DND-41 (cell line): ENCODE measurements around the gene BARX1.

Experiments
- ATAC-seq: fragments of 200-7000 bp; cut with Tn5 transposase; 3 replicates; pipeline ENCODE4 v1.9.1; 2021; ENCODE audit warnings: low read depth; ENCODE audit not compliant: insufficient read depth
- DNase-seq: peaks from one replicate; pipeline ENCODE4 v3.0.0-alpha.2; 2020
- H2AFZ ChIP-seq: 2 replicates; pipeline ENCODE4 v1.6.0; 2012; ENCODE audit warnings: low read depth, low read length
- H3K27ac ChIP-seq: 2 replicates; pipeline ENCODE4 v1.5.1; 2012; ENCODE audit warnings: low read length, inconsistent platforms
- H3K27me3 ChIP-seq: fragments of 200-600 bp; sonication (generic); 2 replicates; pipeline ENCODE4 v1.6.0; 2012; ENCODE audit warnings: low read length, mild to moderate bottlenecking, inconsistent platforms; ENCODE audit not compliant: insufficient read depth, poor library complexity
- H3K36me3 ChIP-seq: 2 replicates; pipeline ENCODE4 v1.5.1; 2012; ENCODE audit warnings: low read length, inconsistent platforms; ENCODE audit not compliant: insufficient read depth
- H3K4me1 ChIP-seq: 2 replicates; pipeline ENCODE4 v1.5.1; 2012; ENCODE audit warnings: mild to moderate bottlenecking, low read length; ENCODE audit not compliant: insufficient read depth
- H3K4me2 ChIP-seq: 2 replicates; pipeline ENCODE4 v1.6.0; 2012; ENCODE audit warnings: mild to moderate bottlenecking, moderate library complexity, low read length, inconsistent platforms; ENCODE audit not compliant: insufficient read depth
- H3K4me3 ChIP-seq, 2 experiments: fragments of 200-600 bp in 1 of 2; shearing (Covaris generic) in 1 of 2; 2 replicates each; pipeline ENCODE4 v1.5.1; 2012 to 2016; ENCODE audit warnings: inconsistent platforms in 2 of 2, low read length in 2 of 2, mild to moderate bottlenecking in 2 of 2, low read depth in 1 of 2, moderate library complexity in 1 of 2
- H3K79me2 ChIP-seq: 2 replicates; pipeline ENCODE4 v1.6.0; 2012; ENCODE audit warnings: low read length, inconsistent platforms; ENCODE audit not compliant: insufficient read depth
- H3K9ac ChIP-seq: 2 replicates; pipeline ENCODE4 v1.6.0; 2012; ENCODE audit warnings: low read depth, mild to moderate bottlenecking, inconsistent platforms, low read length, moderate library complexity
- H3K9me3 ChIP-seq: 2 replicates; pipeline ENCODE4 v1.5.1; 2012; ENCODE audit warnings: low read length, moderate library complexity, mild to moderate bottlenecking, inconsistent platforms; ENCODE audit not compliant: insufficient read depth, severe bottlenecking
- H4K20me1 ChIP-seq: 2 replicates; pipeline ENCODE4 v1.6.0; 2012; ENCODE audit warnings: low read length; ENCODE audit not compliant: insufficient read depth
- EZH2 ChIP-seq: IDR thresholded peaks from 3 replicates; pipeline ENCODE4 v1.6.1; 2012; ENCODE audit warnings: borderline replicate concordance, low read depth, mild to moderate bottlenecking, moderate library complexity, low read length, inconsistent platforms; ENCODE audit not compliant: severe bottlenecking
- TF ChIP-seq, protein P1 (sequence below): IDR thresholded peaks from 2 replicates; pipeline ENCODE4 v1.5.1; 2012; ENCODE audit warnings: borderline replicate concordance, low read length, moderate library complexity, mild to moderate bottlenecking; ENCODE audit not compliant: poor library complexity, severe bottlenecking; ENCODE audit errors: extremely low read depth

BARX1 gene

GRCh38 chr9:93904649-93905472, 50.3 kb downstream of the BARX1 start:
- no peak for ATAC-seq
- Histone ChIP-seq H3K9ac (no peak overlapping the region), H3K9me3 (no peaks in the 10 kb centered on the region), H2AFZ (no peak overlapping the region), H3K79me2 (no peaks in the 10 kb centered on the region), H3K4me2 (no peak overlapping the region), H4K20me1 (no peaks in the 10 kb centered on the region), H3K4me1 (no peaks in the 10 kb centered on the region), H3K27me3 (no peaks in the 10 kb centered on the region), H3K4me3 (no peak overlapping the region), H3K36me3 (no peaks in the 10 kb centered on the region), H3K27ac (no peak overlapping the region)
- DNase-seq = no peak
- TF ChIP-seq, protein P1, sequence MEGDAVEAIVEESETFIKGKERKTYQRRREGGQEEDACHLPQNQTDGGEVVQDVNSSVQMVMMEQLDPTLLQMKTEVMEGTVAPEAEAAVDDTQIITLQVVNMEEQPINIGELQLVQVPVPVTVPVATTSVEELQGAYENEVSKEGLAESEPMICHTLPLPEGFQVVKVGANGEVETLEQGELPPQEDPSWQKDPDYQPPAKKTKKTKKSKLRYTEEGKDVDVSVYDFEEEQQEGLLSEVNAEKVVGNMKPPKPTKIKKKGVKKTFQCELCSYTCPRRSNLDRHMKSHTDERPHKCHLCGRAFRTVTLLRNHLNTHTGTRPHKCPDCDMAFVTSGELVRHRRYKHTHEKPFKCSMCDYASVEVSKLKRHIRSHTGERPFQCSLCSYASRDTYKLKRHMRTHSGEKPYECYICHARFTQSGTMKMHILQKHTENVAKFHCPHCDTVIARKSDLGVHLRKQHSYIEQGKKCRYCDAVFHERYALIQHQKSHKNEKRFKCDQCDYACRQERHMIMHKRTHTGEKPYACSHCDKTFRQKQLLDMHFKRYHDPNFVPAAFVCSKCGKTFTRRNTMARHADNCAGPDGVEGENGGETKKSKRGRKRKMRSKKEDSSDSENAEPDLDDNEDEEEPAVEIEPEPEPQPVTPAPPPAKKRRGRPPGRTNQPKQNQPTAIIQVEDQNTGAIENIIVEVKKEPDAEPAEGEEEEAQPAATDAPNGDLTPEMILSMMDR = no peak
- TF ChIP-seq EZH2 = no peak

DNA sequence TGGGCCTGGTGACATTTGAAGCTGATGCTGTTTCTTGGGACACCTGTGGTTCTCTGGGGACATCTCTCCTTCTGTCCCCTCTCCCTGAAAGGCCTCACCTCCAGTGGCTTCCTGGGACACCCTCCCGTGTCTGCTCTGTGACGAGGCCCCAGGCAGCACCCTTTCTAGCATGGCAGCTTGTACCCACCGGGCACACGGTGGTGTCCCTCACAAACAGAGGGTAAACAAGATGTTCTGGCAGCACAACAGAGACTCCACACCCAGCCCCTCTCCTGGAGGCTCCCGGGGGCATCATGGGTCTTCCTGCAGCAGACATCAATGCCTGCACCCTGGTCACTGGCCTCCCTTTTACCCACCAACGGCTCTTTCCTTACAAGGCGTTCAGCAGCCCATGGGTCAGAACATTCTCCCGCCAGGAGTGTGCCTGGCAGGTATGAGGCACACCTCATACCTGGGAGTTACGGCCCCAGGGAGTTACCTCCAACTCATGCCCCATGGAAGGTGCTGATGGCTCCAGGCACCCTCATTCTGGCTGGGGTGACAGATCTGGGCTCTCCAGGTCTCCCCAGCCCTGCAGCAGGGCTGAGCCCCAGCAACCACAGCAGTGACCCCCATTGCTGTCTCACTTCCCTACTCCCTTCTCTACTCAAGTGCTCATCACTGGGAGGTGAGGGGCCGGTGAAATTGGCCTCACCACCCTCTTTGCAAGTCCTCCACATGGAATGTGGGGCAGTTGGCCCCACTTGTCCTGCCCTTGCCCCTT, 51.1 kb downstream of the BARX1 start:
- H3K4me3 ChIP-seq = no peak overlapping the region
- H3K79me2 ChIP-seq = no peaks in the 10 kb centered on the region
- ATAC-seq (no peak), DNase-seq (no peak)
- H3K4me1 ChIP-seq = no peaks in the 10 kb centered on the region
- H3K4me2 ChIP-seq = no peak overlapping the region
- no peak for TF ChIP-seq EZH2
- TF ChIP-seq, protein P1 = no peak
- H4K20me1 ChIP-seq = no peaks in the 10 kb centered on the region
- no peaks in the 10 kb centered on the region for H3K27me3 ChIP-seq
- H3K9ac ChIP-seq = no peak overlapping the region
- H3K27ac ChIP-seq = no peak overlapping the region
- H2AFZ ChIP-seq = no peak overlapping the region
- no peaks in the 10 kb centered on the region for H3K36me3 ChIP-seq
- H3K9me3 ChIP-seq = no peaks in the 10 kb centered on the region

GRCh38 chr9:93902780-93903655, 52.1 kb downstream of the BARX1 start:
- H3K27ac ChIP-seq = no peak overlapping the region
- H3K79me2 ChIP-seq = no peaks in the 10 kb centered on the region
- DNase-seq (no peak), ATAC-seq (no peak)
- H3K4me3 ChIP-seq = no peak overlapping the region
- TF ChIP-seq EZH2 = no peak
- TF ChIP-seq, protein P1 = no peak
- no peaks in the 10 kb centered on the region for H3K36me3 ChIP-seq
- H3K4me1 ChIP-seq = no peaks in the 10 kb centered on the region
- H3K4me2 ChIP-seq = no peak overlapping the region
- no peaks in the 10 kb centered on the region for H3K9me3 ChIP-seq
- H4K20me1 ChIP-seq = no peaks in the 10 kb centered on the region
- H3K9ac ChIP-seq = no peak overlapping the region
- H3K27me3 ChIP-seq = no peaks in the 10 kb centered on the region
- no peak overlapping the region for H2AFZ ChIP-seq
